ENCODE data around the gene TMOD1. TPM values are rescaled to one million over a fixed set of nuclear protein-coding genes. Genes with fewer than 3 reads are reported as not detected.
A peak's percentile ranks its signal among the peaks of the same experiment; 100 is the strongest.

Gene TMOD1
- total RNA-seq, 2 experiments from 2014 or later = not detected

DNA sequence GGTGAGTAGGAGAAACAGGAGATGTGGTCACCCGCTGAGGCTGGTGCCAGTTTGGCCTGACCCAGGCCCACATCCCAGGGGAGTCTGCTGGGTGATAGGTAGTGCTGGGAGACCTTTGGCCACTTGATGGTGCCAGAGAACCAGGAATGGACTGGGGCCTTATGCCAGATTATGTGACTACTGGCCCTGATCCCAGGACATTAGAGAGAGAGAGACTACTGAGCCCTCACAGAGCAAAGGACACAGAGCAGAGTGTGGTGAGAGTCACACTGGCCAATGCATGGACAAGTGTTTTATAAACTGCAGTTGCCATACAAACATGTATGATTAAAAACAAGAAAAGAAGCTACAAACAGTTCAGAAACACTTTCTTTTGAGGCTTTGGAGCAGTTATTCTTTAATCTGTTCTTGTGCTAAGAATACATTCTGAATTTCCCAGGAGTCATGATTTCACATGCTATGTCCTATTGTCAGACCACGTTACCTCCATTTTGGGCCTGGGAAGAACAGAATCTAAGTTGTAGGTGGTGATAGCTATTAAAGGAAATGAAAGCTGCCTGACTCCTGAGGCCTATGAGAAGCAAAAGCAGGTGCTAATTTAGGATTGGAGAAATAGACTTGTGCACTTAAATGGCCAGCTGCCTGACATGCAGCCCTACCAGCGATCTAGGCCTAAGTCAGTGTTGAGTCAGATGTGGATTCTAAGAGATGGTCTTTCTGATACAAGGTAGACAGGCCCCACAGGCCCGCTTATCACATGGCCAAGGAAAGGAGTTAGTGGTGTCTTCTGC lies 32.6 kb upstream of the TMOD1 start:
- H3K4me1 ChIP-seq (ENCODE audit: insufficient read depth, low read length, poor library complexity, severe bottlenecking) = no peaks in the 10 kb centered on the region
- ChIA-PET POLR2A (interaction anchor here (0.6 kb wide), 1 partner anchor 330 kb away, joined by 3 read pairs; no protein-coding TSS in a partner anchor), CTCF (ENCODE audit: unreplicated experiment) (interaction anchor here (1.2 kb wide), 1 partner anchor 129 kb away, joined by 6 read pairs; no protein-coding TSS in a partner anchor)
- peak; percentile 50 for DNase-seq (ENCODE audit: low spot score)
- H3K27ac ChIP-seq (ENCODE audit: low read depth, low read length, poor library complexity, severe bottlenecking) = no peak overlapping the region
- no peak overlapping the region for H3K4me3 ChIP-seq (ENCODE audit: low read depth, low read length, poor library complexity, severe bottlenecking)
- H2AFZ ChIP-seq (ENCODE audit: low read length) = no peak overlapping the region
- no peaks in the 10 kb centered on the region for H3K79me2 ChIP-seq (ENCODE audit: insufficient read depth, low read depth, low read length)
- TF ChIP-seq, protein P1, sequence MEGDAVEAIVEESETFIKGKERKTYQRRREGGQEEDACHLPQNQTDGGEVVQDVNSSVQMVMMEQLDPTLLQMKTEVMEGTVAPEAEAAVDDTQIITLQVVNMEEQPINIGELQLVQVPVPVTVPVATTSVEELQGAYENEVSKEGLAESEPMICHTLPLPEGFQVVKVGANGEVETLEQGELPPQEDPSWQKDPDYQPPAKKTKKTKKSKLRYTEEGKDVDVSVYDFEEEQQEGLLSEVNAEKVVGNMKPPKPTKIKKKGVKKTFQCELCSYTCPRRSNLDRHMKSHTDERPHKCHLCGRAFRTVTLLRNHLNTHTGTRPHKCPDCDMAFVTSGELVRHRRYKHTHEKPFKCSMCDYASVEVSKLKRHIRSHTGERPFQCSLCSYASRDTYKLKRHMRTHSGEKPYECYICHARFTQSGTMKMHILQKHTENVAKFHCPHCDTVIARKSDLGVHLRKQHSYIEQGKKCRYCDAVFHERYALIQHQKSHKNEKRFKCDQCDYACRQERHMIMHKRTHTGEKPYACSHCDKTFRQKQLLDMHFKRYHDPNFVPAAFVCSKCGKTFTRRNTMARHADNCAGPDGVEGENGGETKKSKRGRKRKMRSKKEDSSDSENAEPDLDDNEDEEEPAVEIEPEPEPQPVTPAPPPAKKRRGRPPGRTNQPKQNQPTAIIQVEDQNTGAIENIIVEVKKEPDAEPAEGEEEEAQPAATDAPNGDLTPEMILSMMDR (conservative IDR thresholded peaks at IDR 0.05; ENCODE audit: low read length) = peak; percentile 79
- TF ChIP-seq EZH2phosphoT487 (IDR thresholded peaks at IDR 0.05; ENCODE audit: borderline replicate concordance, low read depth, low read length) = no peak
- intact Hi-C loops (cut with micrococcal nuclease; ENCODE audit: unreplicated experiment) = loop anchor here (1.0 to 5.0 kb wide), 3 partner anchors 130 to 433 kb away; no protein-coding TSS in a partner anchor
- no TSS peak for BruUV-seq (replicated peaks)
- no peaks in the 10 kb centered on the region for H3K36me3 ChIP-seq (ENCODE audit: insufficient read depth, low read length)
- H3K4me2 ChIP-seq (ENCODE audit: low read length) = no peak overlapping the region
- H3K9me3 ChIP-seq (ENCODE audit: low read length) = no peaks in the 10 kb centered on the region
- H3K9me2 ChIP-seq (ENCODE audit: insufficient read depth, low read length) = no peaks in the 10 kb centered on the region
- no peaks in the 10 kb centered on the region for H4K20me1 ChIP-seq (ENCODE audit: insufficient read depth, low read length)

DNA sequence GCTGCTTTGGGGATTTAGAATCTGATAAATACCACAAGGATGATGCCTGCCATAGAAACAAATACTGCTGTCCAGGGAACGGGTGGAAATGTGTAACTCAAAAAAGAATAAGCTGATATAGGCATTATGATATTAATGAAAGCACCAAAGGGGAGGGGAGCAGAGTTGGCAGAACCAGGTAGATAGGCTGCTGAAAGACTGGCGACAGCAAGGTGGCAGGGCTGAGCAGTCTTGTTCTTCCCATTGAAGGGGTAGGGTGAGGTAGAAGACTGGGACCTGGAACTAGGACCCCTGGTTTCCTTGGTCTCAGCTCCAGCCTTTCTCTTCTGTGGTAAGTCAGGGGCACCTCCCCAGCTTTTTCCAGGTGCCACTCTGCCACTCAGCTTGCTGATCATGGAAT lies 31.4 kb upstream of the TMOD1 start:
- Histone ChIP-seq H3K27ac (ENCODE audit: low read depth, low read length, poor library complexity, severe bottlenecking) (no peak overlapping the region), H3K4me2 (ENCODE audit: low read length) (no peak overlapping the region), H3K79me2 (ENCODE audit: insufficient read depth, low read depth, low read length) (no peaks in the 10 kb centered on the region), H3K9me2 (ENCODE audit: insufficient read depth, low read length) (no peaks in the 10 kb centered on the region), H3K9me3 (ENCODE audit: low read length) (no peaks in the 10 kb centered on the region), H4K20me1 (ENCODE audit: insufficient read depth, low read length) (no peaks in the 10 kb centered on the region), H3K36me3 (ENCODE audit: insufficient read depth, low read length) (no peaks in the 10 kb centered on the region), H2AFZ (ENCODE audit: low read length) (no peak overlapping the region), H3K4me1 (ENCODE audit: insufficient read depth, low read length, poor library complexity, severe bottlenecking) (no peaks in the 10 kb centered on the region), H3K4me3 (ENCODE audit: low read depth, low read length, poor library complexity, severe bottlenecking) (no peak overlapping the region)
- peak; percentile 13 for DNase-seq (ENCODE audit: low spot score)
- intact Hi-C loops (cut with micrococcal nuclease; ENCODE audit: unreplicated experiment) = no loop called here
- ChIA-PET POLR2A (interaction anchor here (0.9 to 1.0 kb wide), 2 partner anchors 9 to 28 kb away, joined by 3 read pairs; no protein-coding TSS in a partner anchor), CTCF (ENCODE audit: unreplicated experiment) (no interaction called here)
- BruUV-seq (replicated peaks) = no TSS peak
- TF ChIP-seq EZH2phosphoT487 (IDR thresholded peaks at IDR 0.05; ENCODE audit: borderline replicate concordance, low read depth, low read length) = no peak
- TF ChIP-seq, protein P1 (conservative IDR thresholded peaks at IDR 0.05; ENCODE audit: low read length) = peak; percentile 59

DNA sequence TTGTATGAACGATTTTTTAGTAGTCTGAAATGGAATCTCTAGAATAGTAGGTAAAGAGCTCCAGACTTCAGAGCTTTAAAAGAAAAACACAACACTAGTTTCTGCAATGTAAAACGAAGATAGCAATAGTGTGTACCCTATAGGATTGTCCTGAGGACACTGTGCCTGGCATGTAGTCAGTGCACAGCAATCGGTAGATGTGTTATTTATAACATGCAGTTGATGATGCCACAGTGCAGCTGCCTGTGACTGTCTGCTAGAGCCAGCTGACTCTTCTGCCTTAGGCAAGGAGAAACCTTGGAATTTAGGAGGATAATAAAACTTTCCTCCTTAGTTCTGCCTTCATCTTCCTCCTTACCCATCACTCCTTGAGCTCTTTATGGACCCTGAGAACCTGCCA lies 27.7 kb upstream of the TMOD1 start:
- no peak overlapping the region for H3K4me3 ChIP-seq (ENCODE audit: low read depth, low read length, poor library complexity, severe bottlenecking)
- POLR2A ChIA-PET = interaction anchor here (0.8 to 1.5 kb wide), 4 partner anchors 8 to 141 kb away, joined by 3 to 5 read pairs (median 4); no protein-coding TSS in a partner anchor
- H4K20me1 ChIP-seq (ENCODE audit: insufficient read depth, low read length) = no peaks in the 10 kb centered on the region
- intact Hi-C loops (cut with micrococcal nuclease; ENCODE audit: unreplicated experiment) = no loop called here
- H3K79me2 ChIP-seq (ENCODE audit: insufficient read depth, low read depth, low read length) = no peaks in the 10 kb centered on the region
- no peak overlapping the region for H2AFZ ChIP-seq (ENCODE audit: low read length)
- H3K27ac ChIP-seq (ENCODE audit: low read depth, low read length, poor library complexity, severe bottlenecking) = no peak overlapping the region
- H3K4me1 ChIP-seq (ENCODE audit: insufficient read depth, low read length, poor library complexity, severe bottlenecking) = no peaks in the 10 kb centered on the region
- BruUV-seq (replicated peaks) = no TSS peak
- CTCF ChIA-PET (ENCODE audit: unreplicated experiment) = no interaction called here
- H3K9me2 ChIP-seq (ENCODE audit: insufficient read depth, low read length) = no peaks in the 10 kb centered on the region
- TF ChIP-seq, protein P1 (conservative IDR thresholded peaks at IDR 0.05; ENCODE audit: low read length) = no peak
- no peak for TF ChIP-seq EZH2phosphoT487 (IDR thresholded peaks at IDR 0.05; ENCODE audit: borderline replicate concordance, low read depth, low read length)
- DNase-seq (ENCODE audit: low spot score) = no peak
- H3K4me2 ChIP-seq (ENCODE audit: low read length) = no peak overlapping the region
- no peaks in the 10 kb centered on the region for H3K9me3 ChIP-seq (ENCODE audit: low read length)
- H3K36me3 ChIP-seq (ENCODE audit: insufficient read depth, low read length) = no peaks in the 10 kb centered on the region

All from OCI-LY7 (cell line).